ENCODE measurements around the gene GNB1. TPM values are rescaled to one million over a fixed set of nuclear protein-coding genes. Genes with fewer than 3 reads are reported as not detected.

Gene GNB1
- total RNA-seq, 4 donors from 2014 or later = 54.3 to 102 (median 74.7) TPM

- 83 to 89% methylated on average over 6 of the region's 6 CpGs for WGBS, 2 donors
- intact Hi-C loops (cut with DNase I) = no loop called here
- Histone ChIP-seq H3K4me1 (peaks cover 13 to 55% (median 24%) of the 10 kb centered on the region in 3 donors), H3K9me3 (no peaks in the 10 kb centered on the region), H3K36me3 (no peaks in the 10 kb centered on the region), H3K27ac (peak overlapping the region; percentile 75 to 96 (median 90)), H3K4me3 (peak overlapping the region in 3 of 4 donors; percentile 64 to 86 (median 82)), H3K27me3 (peaks cover 0 to 5% (median 0%) of the 10 kb centered on the region in 4 donors)
- no peak for DNase-seq
- no peak for TF ChIP-seq POLR2A (IDR thresholded peaks at IDR 0.05)
- no peak for TF ChIP-seq CTCF (IDR thresholded peaks at IDR 0.05)
Measured at GRCh38 chr1:1910033-1910465, 19.2 kb upstream of the GNB1 start.

- H3K36me3 ChIP-seq = no peaks in the 10 kb centered on the region
- peak overlapping the region; percentile 64 to 86 (median 82) for H3K4me3 ChIP-seq
- no peak for TF ChIP-seq POLR2A (IDR thresholded peaks at IDR 0.05)
- no peak for TF ChIP-seq CTCF (IDR thresholded peaks at IDR 0.05)
- no peaks in the 10 kb centered on the region for H3K9me3 ChIP-seq
- intact Hi-C loops (cut with DNase I) = loop anchor here (10.0 kb wide), 1 partner anchor 154 kb away; no protein-coding TSS in a partner anchor
- no peak for DNase-seq
- no CpG with 5 or more reads among the region's 21 CpGs for WGBS, 2 donors
- H3K27me3 ChIP-seq = no peaks in the 10 kb centered on the region
- peaks cover 13 to 43% (median 22%) of the 10 kb centered on the region in 3 donors for H3K4me1 ChIP-seq
- peak overlapping the region; percentile 90 to 96 (median 94) for H3K27ac ChIP-seq
Measured at GRCh38 chr1:1908506-1908791, 17.6 kb upstream of the GNB1 start.

GRCh38 chr1:1907098-1907736 is 16.3 kb upstream of the GNB1 start:
- TF ChIP-seq POLR2A (IDR thresholded peaks at IDR 0.05) (no peak), CTCF (IDR thresholded peaks at IDR 0.05) (peak in 2 of 6 experiments; percentile 8 to 11)
- Histone ChIP-seq H3K4me3 (no peak overlapping the region), H3K4me1 (peaks cover 13 to 43% (median 22%) of the 10 kb centered on the region in 3 donors), H3K27ac (peak overlapping the region in 3 of 4 donors; percentile 7 to 52 (median 21)), H3K9me3 (no peaks in the 10 kb centered on the region), H3K27me3 (no peaks in the 10 kb centered on the region), H3K36me3 (no peaks in the 10 kb centered on the region)
- DNase-seq = no peak
- WGBS, 2 donors = 29 to 31% methylated on average over 3 of the region's 8 CpGs
- intact Hi-C loops (cut with DNase I) = loop anchor here (10.0 kb wide), 1 partner anchor 152 kb away; no protein-coding TSS in a partner anchor

- H3K27ac ChIP-seq = peak overlapping the region in 3 of 4 donors; percentile 7 to 52 (median 21)
- intact Hi-C loops (cut with DNase I) = loop anchor here (10.0 kb wide), 1 partner anchor 152 kb away; no protein-coding TSS in a partner anchor
Measured at GRCh38 chr1:1906185-1907097, 15.6 kb upstream of the GNB1 start.

More at GRCh38 chr1:1906185-1907097, 15.6 kb upstream of the GNB1 start:
- no peaks in the 10 kb centered on the region for H3K36me3 ChIP-seq
- H3K4me1 ChIP-seq = peaks cover 13 to 43% (median 22%) of the 10 kb centered on the region in 3 donors
- DNase-seq = no peak
- H3K27me3 ChIP-seq = no peaks in the 10 kb centered on the region
- TF ChIP-seq POLR2A (IDR thresholded peaks at IDR 0.05) (no peak), CTCF (IDR thresholded peaks at IDR 0.05) (peak; percentile 81 to 93 (median 90))
- no peaks in the 10 kb centered on the region for H3K9me3 ChIP-seq
- WGBS, 2 donors = 23% methylated on average over 10 to 13 of the region's 15 CpGs
- no peak overlapping the region for H3K4me3 ChIP-seq
